ENCODE data around the gene USP6.
"Not testable (repeated sequence)": the region's sequence is repeated elsewhere in the genome, so short reads cannot be mapped to it uniquely, and the experiment has no call there.

Gene USP6

GRCh38 chr17:5136580-5137412 lies 21.0 kb downstream of the USP6 start:
- not testable (repeated sequence) for DNase-seq

GRCh38 chr17:5137511-5138197 lies 21.8 kb downstream of the USP6 start:
- not testable (repeated sequence) for DNase-seq

GRCh38 chr17:5138198-5138544 lies 22.3 kb downstream of the USP6 start:
- DNase-seq, result not testable (repeated sequence)

GRCh38 chr17:5138616-5139457 lies 23.0 kb downstream of the USP6 start:
- DNase-seq, result no peak

- no peak for DNase-seq
Measured at GRCh38 chr17:5139458-5139732, 23.6 kb downstream of the USP6 start.

- not testable (repeated sequence) for DNase-seq
Measured at GRCh38 chr17:5142877-5143276, 27.0 kb downstream of the USP6 start.

- DNase-seq, result not testable (repeated sequence)
Measured at GRCh38 chr17:5146122-5146521, 30.3 kb downstream of the USP6 start.

GRCh38 chr17:5160702-5161101 lies 44.9 kb downstream of the USP6 start:
- DNase-seq, result not testable (repeated sequence)

- not testable (repeated sequence) for DNase-seq
Measured at GRCh38 chr17:5161793-5162192, 46.0 kb downstream of the USP6 start.

GRCh38 chr17:5164436-5164835 lies 48.6 kb downstream of the USP6 start:
- no peak for DNase-seq

GRCh38 chr17:5165791-5166564 lies 50.1 kb downstream of the USP6 start:
- not testable (repeated sequence) for DNase-seq

GRCh38 chr17:5175027-5175426 lies 59.2 kb downstream of the USP6 start:
- not testable (repeated sequence) for DNase-seq

GRCh38 chr17:5179003-5179402 lies 63.2 kb downstream of the USP6 start:
- DNase-seq, result no peak

- no peak for DNase-seq
Measured at GRCh38 chr17:5181509-5182305, 65.9 kb downstream of the USP6 start.

GRCh38 chr17:5182597-5183409 lies 67.0 kb downstream of the USP6 start:
- DNase-seq, result no peak

- no peak for DNase-seq
Measured at GRCh38 chr17:5183410-5183793, 67.6 kb downstream of the USP6 start.

GRCh38 chr17:5184288-5184687 lies 68.5 kb downstream of the USP6 start:
- DNase-seq, result no peak

- DNase-seq, result peak; percentile 95
Measured at GRCh38 chr17:5191541-5192417, 75.9 kb downstream of the USP6 start, which contains the start of gene ZNF594. Gene ZNF594, minus strand, starts transcription at chr17:5191868. Its CDS starts 7,612 bp downstream, at chr17:5184256.

GRCh38 chr17:5194346-5194745 lies 78.5 kb downstream of the USP6 start:
- no peak for DNase-seq

GRCh38 chr17:5198472-5198871 lies 82.6 kb downstream of the USP6 start:
- no peak for DNase-seq
